Lower leg skin (tissue), 4 donors: ENCODE results near the gene ISL2. TPM values are rescaled to one million over a fixed set of nuclear protein-coding genes. Genes with fewer than 3 reads are reported as not detected.

Experiments used
- DNase-seq, 2 donors: peaks; one replicate each; pipeline ENCODE4 v3.0.0-alpha.2; 2019; ENCODE audit warnings: low spot score in 2 of 2
- H3K4me3 ChIP-seq: fragments of 200-600 bp; sonication (generic); 2 replicates; pipeline ENCODE4 v1.5.1; 2017; ENCODE audit warnings: mild to moderate bottlenecking, low read depth; ENCODE audit not compliant: poor library complexity, severe bottlenecking
- CTCF ChIP-seq, 3 donors: fragments of 450-650 bp; IDR thresholded peaks; one replicate each; pipeline ENCODE4 v1.5.1; 2016; ENCODE audit warnings: antibody characterized with exemption in 3 of 3, mild to moderate bottlenecking in 3 of 3, moderate library complexity in 2 of 3
- POLR2A ChIP-seq, 2 donors: fragments of 450-650 bp; IDR thresholded peaks; one replicate each; pipeline ENCODE4 v1.6.1; 2016 to 2017; ENCODE audit warnings: antibody characterized with exemption in 2 of 2, mild to moderate bottlenecking in 1 of 2, moderate library complexity in 1 of 2
- whole genome bisulfite sequencing, 2 donors: methylation state at CpG; one replicate each; pipeline ENCODE4 v1.1.5; 2018; 5-methylcytosine and 5-hydroxymethylcytosine counted together
- intact Hi-C: fragments of 100-400 bp; cut with DNase I; formaldehyde crosslinking; loops from one replicate; pipeline ENCODE4 v1.15.0; 2023; ENCODE audit warnings: low total_unique reads
- total RNA-seq, 4 donors: library from RNA; depleted of rRNA; stranded (reverse); fragments of >200 nt; gene quantifications; one replicate each; pipeline ENCODE4 v1.1.0, GENCODE V29; 2016

ISL2 gene
- total RNA-seq, 4 donors from 2014 or later = not detected

- no peak for TF ChIP-seq POLR2A (IDR thresholded peaks at IDR 0.05)
- no peak for TF ChIP-seq CTCF (IDR thresholded peaks at IDR 0.05)
- DNase-seq = no peak
- intact Hi-C loops = no loop called here
- 95 to 97% methylated on average over 3 of the region's 3 CpGs for WGBS, 2 donors
- no peak overlapping the region for H3K4me3 ChIP-seq
These were observed 54.7 kb downstream of the ISL2 start for GRCh38 chr15:76391309-76391708.

- intact Hi-C loops = no loop called here
- no peak for DNase-seq
- H3K4me3 ChIP-seq = no peak overlapping the region
- no peak for TF ChIP-seq POLR2A (IDR thresholded peaks at IDR 0.05)
- TF ChIP-seq CTCF (IDR thresholded peaks at IDR 0.05) = no peak
These were observed 55.3 kb downstream of the ISL2 start for GRCh38 chr15:76391847-76392246.

Other genes with a start within 250 kb of the ISL2 start
- 100 to 1,000 TPM in 1 of 4 donors, 10 to 100 TPM in 3; 65.1 to 110 (median 67.5) TPM for gene ETFA, start 25.3 kb upstream of the ISL2 start, total RNA-seq